IMR-90 (cell line): ENCODE data around the gene ITIH4. TPM values are rescaled to one million over a fixed set of nuclear protein-coding genes. Genes with fewer than 3 reads are reported as not detected.

Experiments
- ATAC-seq: fragments of 200-7000 bp; cut with Tn5 transposase; 2 replicates; pipeline ENCODE4 v1.9.1; 2020; ENCODE audit warnings: low read depth, mild to moderate bottlenecking, moderate library complexity
- BruUV-seq: library from RNA; stranded (reverse); fragments of 400-500 nt; replicated peaks from 2 replicates; lab custom pipeline; 2021; lab: Mats Ljungman, UMichigan
- CTCF ChIA-PET: fragments of 300-600 bp; formaldehyde crosslinking; extraction: SDS; loops from one replicate; lab custom pipeline; 2021; ENCODE audit warnings: antibody characterized with exemption; lab: Yijun Ruan, JAX
- POLR2A ChIA-PET: fragments of 300-600 bp; sonication (Branson Sonifier 250); formaldehyde crosslinking; loops from one replicate; lab custom pipeline; 2022; ENCODE audit warnings: antibody characterized with exemption; ENCODE audit not compliant: unreplicated experiment; lab: Charles Lee
- DNase-seq: peaks from one replicate; pipeline ENCODE4 v3.0.0; 2013
- H2AFZ ChIP-seq: replicated peaks from 2 replicates; pipeline ENCODE3; 2013; ENCODE audit warnings: low read length, mild to moderate bottlenecking; ENCODE audit not compliant: poor library complexity
- H2AK5ac ChIP-seq: 2 replicates; pipeline ENCODE4 v1.6.1; 2013; ENCODE audit warnings: low read depth, low read length, inconsistent platforms
- H2AK9ac ChIP-seq: replicated peaks from 2 replicates; pipeline ENCODE3; 2013; ENCODE audit warnings: mild to moderate bottlenecking, low read depth, low read length, moderate library complexity; ENCODE audit not compliant: poor library complexity
- H2BK120ac ChIP-seq: 2 replicates; pipeline ENCODE4 v1.6.1; 2013; ENCODE audit warnings: low read depth, low read length, inconsistent platforms
- H2BK15ac ChIP-seq: 3 replicates; pipeline ENCODE4 v1.6.1; 2013; ENCODE audit warnings: low read depth, low read length, inconsistent platforms
- H2BK20ac ChIP-seq: 2 replicates; pipeline ENCODE4 v1.6.1; 2013; ENCODE audit warnings: low read depth, mild to moderate bottlenecking, inconsistent platforms, low read length, moderate library complexity
- H2BK5ac ChIP-seq: 2 replicates; pipeline ENCODE4 v1.6.1; 2013; ENCODE audit warnings: mild to moderate bottlenecking, low read depth, low read length, inconsistent platforms; ENCODE audit not compliant: poor library complexity, severe bottlenecking
- H3K14ac ChIP-seq: replicated peaks from 2 replicates; pipeline ENCODE4 v1.6.1; 2013; ENCODE audit warnings: low read depth, low read length, inconsistent platforms
- H3K18ac ChIP-seq: 2 replicates; pipeline ENCODE4 v1.6.1; 2013; ENCODE audit warnings: low read depth, low read length, control low read depth
- H3K23ac ChIP-seq: 2 replicates; pipeline ENCODE4 v1.6.1; 2013; ENCODE audit warnings: low read depth, low read length, inconsistent platforms
- H3K27ac ChIP-seq: 2 replicates; pipeline ENCODE4 v1.5.1; 2013; ENCODE audit warnings: mild to moderate bottlenecking, control low read depth, low read length; ENCODE audit not compliant: insufficient read depth
- H3K27me3 ChIP-seq: 2 replicates; pipeline ENCODE4 v1.6.1; 2013; ENCODE audit warnings: low read length; ENCODE audit not compliant: control insufficient read depth, insufficient read depth
- H3K36me3 ChIP-seq: 2 replicates; pipeline ENCODE4 v1.6.1; 2013; ENCODE audit warnings: low read length, mixed read lengths; ENCODE audit not compliant: control insufficient read depth, insufficient read depth
- H3K4ac ChIP-seq: 2 replicates; pipeline ENCODE4 v1.6.1; 2013; ENCODE audit warnings: low read depth, low read length, inconsistent platforms
- H3K4me1 ChIP-seq: 2 replicates; pipeline ENCODE4 v1.6.1; 2013; ENCODE audit warnings: low read length, mixed read lengths; ENCODE audit not compliant: control insufficient read depth, insufficient read depth
- H3K4me2 ChIP-seq: 2 replicates; pipeline ENCODE4 v1.6.1; 2013; ENCODE audit warnings: low read depth, mild to moderate bottlenecking, control low read depth, low read length, moderate library complexity
- H3K4me3 ChIP-seq: 2 replicates; pipeline ENCODE4 v1.5.1; 2013; ENCODE audit warnings: low read depth, mild to moderate bottlenecking, control low read depth, low read length, moderate library complexity; ENCODE audit not compliant: insufficient read depth
- H3K56ac ChIP-seq: 2 replicates; pipeline ENCODE4 v1.6.1; 2013; ENCODE audit warnings: low read length, inconsistent platforms; ENCODE audit not compliant: insufficient read depth; ENCODE audit errors: extremely low read depth
- H3K79me1 ChIP-seq, 2 experiments: 2 replicates each; pipeline ENCODE4 v1.6.1; 2013; ENCODE audit warnings: low read length in 2 of 2, inconsistent platforms in 1 of 2, low read depth in 1 of 2
- H3K9ac ChIP-seq: 2 replicates; pipeline ENCODE4 v1.6.1; 2013; ENCODE audit warnings: low read depth, low read length, control low read depth
- H3K9me1 ChIP-seq: 2 replicates; pipeline ENCODE4 v1.6.1; 2013; ENCODE audit warnings: low read length, inconsistent platforms; ENCODE audit not compliant: insufficient read depth
- H3K9me3 ChIP-seq: 2 replicates; pipeline ENCODE4 v1.6.1; 2013; ENCODE audit warnings: low read length; ENCODE audit not compliant: control insufficient read depth, insufficient read depth
- H4K20me1 ChIP-seq: 2 replicates; pipeline ENCODE4 v1.6.1; 2013; ENCODE audit warnings: low read length, inconsistent platforms; ENCODE audit not compliant: insufficient read depth
- H4K5ac ChIP-seq: 2 replicates; pipeline ENCODE4 v1.6.1; 2013; ENCODE audit warnings: mild to moderate bottlenecking, low read depth, low read length, control low read depth
- H4K8ac ChIP-seq, 2 experiments: 2 replicates each; pipeline ENCODE4 v1.6.1; 2013; ENCODE audit warnings: low read depth in 2 of 2, low read length in 2 of 2, control low read depth in 1 of 2, inconsistent platforms in 1 of 2
- H4K91ac ChIP-seq: 2 replicates; pipeline ENCODE4 v1.6.1; 2013; ENCODE audit warnings: low read depth, low read length, inconsistent platforms; ENCODE audit not compliant: insufficient read depth
- BHLHE40 ChIP-seq: fragments of 150-350 bp; IDR thresholded peaks from 2 replicates; pipeline ENCODE4 v1.6.1; 2016; ENCODE audit warnings: mild to moderate bottlenecking, low read depth, low read length
- CEBPB ChIP-seq: IDR thresholded peaks from 2 replicates; pipeline ENCODE4 v1.6.1; 2012; ENCODE audit warnings: low read depth, low read length, improper control_type of control experiment
- CHD1 ChIP-seq: IDR thresholded peaks from 2 replicates; pipeline ENCODE4 v1.6.1; 2012; ENCODE audit warnings: low read depth, low read length, improper control_type of control experiment
- FOS ChIP-seq: fragments of 150-350 bp; IDR thresholded peaks from 2 replicates; pipeline ENCODE4 v1.6.1; 2016; ENCODE audit warnings: low read depth, low read length
- MAFK ChIP-seq: IDR thresholded peaks from 2 replicates; pipeline ENCODE4 v1.6.1; 2012; ENCODE audit warnings: low read depth, low read length, improper control_type of control experiment
- MAZ ChIP-seq: IDR thresholded peaks from 2 replicates; pipeline ENCODE4 v1.6.1; 2012; ENCODE audit warnings: low read depth, mild to moderate bottlenecking, low read length, improper control_type of control experiment, moderate library complexity, borderline replicate concordance
- MXI1 ChIP-seq: IDR thresholded peaks from 2 replicates; pipeline ENCODE4 v1.6.1; 2012; ENCODE audit warnings: low read depth, mild to moderate bottlenecking, low read length, moderate library complexity, borderline replicate concordance
- NFE2L2 ChIP-seq: fragments of 150-350 bp; IDR thresholded peaks from 2 replicates; pipeline ENCODE4 v1.6.1; 2016; ENCODE audit warnings: low read depth, mild to moderate bottlenecking, low read length
- POLR2A ChIP-seq: IDR thresholded peaks from 2 replicates; pipeline ENCODE4 v1.6.1; 2012; ENCODE audit warnings: mild to moderate bottlenecking, low read depth, low read length
- RAD21 ChIP-seq: IDR thresholded peaks from 2 replicates; pipeline ENCODE4 v1.6.1; 2012; ENCODE audit warnings: low read length, improper control_type of control experiment
- RFX5 ChIP-seq: IDR thresholded peaks from 2 replicates; pipeline ENCODE4 v1.8.0; 2012; ENCODE audit warnings: low read depth, mild to moderate bottlenecking, low read length, moderate library complexity
- SMC3 ChIP-seq: fragments of 150-350 bp; IDR thresholded peaks from 2 replicates; pipeline ENCODE4 v1.6.1; 2016; ENCODE audit warnings: low read depth, mild to moderate bottlenecking, antibody characterized with exemption, low read length, moderate library complexity
- WGBS, 2 experiments: methylation state at CpG; one replicate each; pipeline versions ENCODE4 v1.1.5 to v1.1.7; 2013; ENCODE audit warnings: missing lambda C conversion rate in 2 of 2; ENCODE audit not compliant: insufficient read length in 1 of 2; ENCODE audit errors: extremely low coverage in 2 of 2; 5-methylcytosine and 5-hydroxymethylcytosine counted together
- dilution Hi-C: fragments of 300-500 bp; cut with HindIII; formaldehyde crosslinking; loops from one replicate; pipeline ENCODE4 v1.14.3; 2018; ENCODE audit warnings: low sequenced_read_pairs; ENCODE audit not compliant: unreplicated experiment
- in situ Hi-C: fragments of 300-500 bp; cut with MboI; formaldehyde crosslinking; loops from 3 replicates; pipeline ENCODE4 v1.14.3; 2019; ENCODE audit warnings: low sequenced_read_pairs, inconsistent platforms, mixed read lengths
- intact Hi-C: fragments of 100-400 bp; cut with micrococcal nuclease; formaldehyde crosslinking; loops from 2 replicates; pipeline ENCODE4 v1.10.0; 2022
- polyA plus RNA-seq, 3 experiments: library from polyadenylated mRNA; depleted of rRNA; stranded (reverse); fragments of >200 nt; gene quantifications; 2 replicates each; pipeline ENCODE4 v1.2.3, GENCODE V29; 2012; ENCODE audit warnings: low replicate concordance in 1 of 3
- total RNA-seq: library from RNA; depleted of rRNA; stranded (reverse); fragments of >200 nt; gene quantifications from 2 replicates; pipeline ENCODE4 v1.2.3, GENCODE V29; 2012
- TF ChIP-seq, protein P1 (sequence below): conservative IDR thresholded peaks from 2 replicates; pipeline ENCODE4 v1.5.1; 2012; ENCODE audit warnings: mild to moderate bottlenecking, low read depth, low read length, improper control_type of control experiment
- TF ChIP-seq, protein P2 (sequence below): fragments of 150-350 bp; IDR thresholded peaks from 2 replicates; pipeline ENCODE4 v1.6.1; 2016; ENCODE audit warnings: low read depth, mild to moderate bottlenecking, low read length, moderate library complexity, borderline replicate concordance
- TF ChIP-seq, protein P3 (sequence below): fragments of 150-350 bp; IDR thresholded peaks from 2 replicates; pipeline ENCODE4 v1.6.1; 2017; ENCODE audit warnings: mild to moderate bottlenecking, antibody characterized with exemption, low read length, low read depth

The ITIH4 gene
- total and polyA plus RNA-seq, 2 of the 4 experiments (the other 2 are of a cell fraction): 0.26 to 0.36 TPM

DNA sequence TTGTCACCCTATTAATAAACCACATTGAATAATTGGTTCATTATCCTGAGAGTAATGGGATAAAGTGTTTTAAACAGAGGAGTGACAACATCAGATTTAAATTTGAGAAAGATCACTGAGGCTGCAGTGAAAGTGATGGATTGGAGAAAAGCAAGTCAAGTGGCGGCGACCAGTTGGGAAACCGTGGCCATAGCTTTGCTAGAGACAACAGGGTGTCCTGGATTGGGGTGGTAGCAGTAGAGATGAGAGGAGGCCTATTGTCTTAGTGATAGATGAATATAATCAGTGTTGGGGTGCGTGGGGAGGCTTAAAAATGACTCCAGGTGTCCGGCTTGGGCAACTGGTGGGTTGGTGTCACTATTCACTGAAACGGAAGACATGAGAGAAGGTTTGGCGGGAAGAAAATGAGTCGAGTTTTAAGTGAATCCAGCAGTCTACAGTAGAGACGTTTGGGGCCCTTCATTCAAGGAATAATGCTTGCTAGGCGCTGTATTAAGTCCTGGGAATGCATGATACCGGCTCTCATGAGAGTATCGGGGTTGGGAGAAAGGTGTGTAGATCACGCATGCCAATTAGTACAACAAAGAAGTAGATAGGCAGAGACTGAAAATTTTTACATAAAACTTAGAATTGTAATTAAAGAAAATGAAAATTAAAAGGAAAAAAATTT lies 60.6 kb downstream of the ITIH4 start:
- WGBS, 2 experiments: 18% methylated on average over 5 of the region's 13 CpGs; no CpG with 5 or more reads in 1 of the 2 experiments
- ChIA-PET CTCF (no interaction called here), POLR2A (no interaction called here)
- Histone ChIP-seq H2BK15ac (no peak overlapping the region), H3K23ac (no peak overlapping the region; the same call in 1 of the 2 replicates), H4K91ac (no peak overlapping the region), H2AK5ac (no peak overlapping the region), H4K5ac (no peak overlapping the region), H2BK120ac (no peak overlapping the region), H3K18ac (no peak overlapping the region), H3K4me2 (peak overlapping the region; percentile 96), H2BK20ac (no peak overlapping the region), H4K20me1 (no peaks in the 10 kb centered on the region), H3K27ac (no peak overlapping the region; the same call in 1 of the 2 replicates), H3K9ac (peak overlapping the region; percentile 71), H4K8ac (peak overlapping the region in 1 of 2 experiments; percentile 57; a peak in 2 of 4 replicates), H3K4ac (no peak overlapping the region), H2AFZ (peak overlapping the region; percentile 96), H3K9me3 (no peaks in the 10 kb centered on the region), H3K56ac (no peak overlapping the region; the same call in none of the 2 replicates), H2BK5ac (no peak overlapping the region), H3K36me3 (peaks cover 8% of the 10 kb centered on the region), H3K4me3 (peak overlapping the region; percentile 71), H2AK9ac (peak overlapping the region; percentile 63), H3K14ac (0 out of 2 replicates have a peak overlapping the region, but pooled peaks have one; percentile 26), H3K79me1 (peaks cover 13 to 23% of the 10 kb centered on the region in 2 experiments), H3K9me1 (peaks cover 4% of the 10 kb centered on the region), H3K4me1 (no peaks in the 10 kb centered on the region), H3K27me3 (no peaks in the 10 kb centered on the region)
- in situ Hi-C loops: no loop called here
- BruUV-seq: no TSS peak
- intact Hi-C loops: loop anchor here (2.0 kb wide), 1 partner anchor 165 kb away; no protein-coding TSS in a partner anchor
- DNase-seq: no peak
- dilution Hi-C loops: no loop called here
- ATAC-seq: no peak
- TF ChIP-seq NFE2L2 (no peak), POLR2A (no peak), MXI1 (no peak), CHD1 (no peak), RFX5 (no peak), FOS (no peak), MAFK (no peak), MAZ (no peak), SMC3 (no peak), CEBPB (no peak), BHLHE40 (no peak), RAD21 (no peak)
- TF ChIP-seq, protein P1, sequence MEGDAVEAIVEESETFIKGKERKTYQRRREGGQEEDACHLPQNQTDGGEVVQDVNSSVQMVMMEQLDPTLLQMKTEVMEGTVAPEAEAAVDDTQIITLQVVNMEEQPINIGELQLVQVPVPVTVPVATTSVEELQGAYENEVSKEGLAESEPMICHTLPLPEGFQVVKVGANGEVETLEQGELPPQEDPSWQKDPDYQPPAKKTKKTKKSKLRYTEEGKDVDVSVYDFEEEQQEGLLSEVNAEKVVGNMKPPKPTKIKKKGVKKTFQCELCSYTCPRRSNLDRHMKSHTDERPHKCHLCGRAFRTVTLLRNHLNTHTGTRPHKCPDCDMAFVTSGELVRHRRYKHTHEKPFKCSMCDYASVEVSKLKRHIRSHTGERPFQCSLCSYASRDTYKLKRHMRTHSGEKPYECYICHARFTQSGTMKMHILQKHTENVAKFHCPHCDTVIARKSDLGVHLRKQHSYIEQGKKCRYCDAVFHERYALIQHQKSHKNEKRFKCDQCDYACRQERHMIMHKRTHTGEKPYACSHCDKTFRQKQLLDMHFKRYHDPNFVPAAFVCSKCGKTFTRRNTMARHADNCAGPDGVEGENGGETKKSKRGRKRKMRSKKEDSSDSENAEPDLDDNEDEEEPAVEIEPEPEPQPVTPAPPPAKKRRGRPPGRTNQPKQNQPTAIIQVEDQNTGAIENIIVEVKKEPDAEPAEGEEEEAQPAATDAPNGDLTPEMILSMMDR: no peak
- TF ChIP-seq, protein P2, sequence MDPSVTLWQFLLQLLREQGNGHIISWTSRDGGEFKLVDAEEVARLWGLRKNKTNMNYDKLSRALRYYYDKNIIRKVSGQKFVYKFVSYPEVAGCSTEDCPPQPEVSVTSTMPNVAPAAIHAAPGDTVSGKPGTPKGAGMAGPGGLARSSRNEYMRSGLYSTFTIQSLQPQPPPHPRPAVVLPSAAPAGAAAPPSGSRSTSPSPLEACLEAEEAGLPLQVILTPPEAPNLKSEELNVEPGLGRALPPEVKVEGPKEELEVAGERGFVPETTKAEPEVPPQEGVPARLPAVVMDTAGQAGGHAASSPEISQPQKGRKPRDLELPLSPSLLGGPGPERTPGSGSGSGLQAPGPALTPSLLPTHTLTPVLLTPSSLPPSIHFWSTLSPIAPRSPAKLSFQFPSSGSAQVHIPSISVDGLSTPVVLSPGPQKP: no peak
- TF ChIP-seq, protein P3, sequence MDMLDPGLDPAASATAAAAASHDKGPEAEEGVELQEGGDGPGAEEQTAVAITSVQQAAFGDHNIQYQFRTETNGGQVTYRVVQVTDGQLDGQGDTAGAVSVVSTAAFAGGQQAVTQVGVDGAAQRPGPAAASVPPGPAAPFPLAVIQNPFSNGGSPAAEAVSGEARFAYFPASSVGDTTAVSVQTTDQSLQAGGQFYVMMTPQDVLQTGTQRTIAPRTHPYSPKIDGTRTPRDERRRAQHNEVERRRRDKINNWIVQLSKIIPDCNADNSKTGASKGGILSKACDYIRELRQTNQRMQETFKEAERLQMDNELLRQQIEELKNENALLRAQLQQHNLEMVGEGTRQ: no peak
